ENCODE results near the gene ZFYVE27.

GRCh38 chr10:97731346-97732051, 5.4 kb upstream of the ZFYVE27 start:
- no peak for TF ChIP-seq POLR2A (IDR thresholded peaks at IDR 0.05; ENCODE audit: low read length)
- no peak for TF ChIP-seq GATA1 (IDR thresholded peaks at IDR 0.05; ENCODE audit: low read depth, low read length)
